Stimulated activated CD8-positive, alpha-beta memory T cell treated with anti-CD3 and anti-CD28 coated beads, Interleukin-15, amount 100 ng/mL, for 4 hours (primary cell): ENCODE results near the gene PFDN2.

Experiments
- DNase-seq, 2 donors: peaks; one replicate each; pipeline ENCODE4 v3.0.0-alpha.2; 2020; ENCODE audit warnings: low read depth in 2 of 2

PFDN2 gene

GRCh38 chr1:161052899-161053298 lies 64.9 kb downstream of the PFDN2 start:
- no peak for DNase-seq

GRCh38 chr1:161051219-161051618 lies 66.6 kb downstream of the PFDN2 start:
- DNase-seq, result no peak
